HAP-1 (cell line): ENCODE measurements around the gene FAAH2.

ENCODE experiments used
- DNase-seq, 2 experiments: peaks; one replicate each; pipeline ENCODE4 v3.0.0-alpha.2; 2016 to 2020; ENCODE audit warnings: low spot score in 2 of 2
- H3K27me3 ChIP-seq: fragments of 250-450 bp; sonication (Bioruptor Pico); 2 replicates; pipeline ENCODE4 v1.5.1; 2020; ENCODE audit warnings: low read depth, mild to moderate bottlenecking, moderate library complexity
- H3K36me3 ChIP-seq: fragments of 250-450 bp; sonication (Bioruptor Pico); replicated peaks from 2 replicates; pipeline ENCODE4 v1.5.1; 2020; ENCODE audit warnings: mild to moderate bottlenecking
- H3K4me1 ChIP-seq: fragments of 250-450 bp; sonication (Bioruptor Pico); 2 replicates; pipeline ENCODE4 v1.5.1; 2020; ENCODE audit warnings: mild to moderate bottlenecking
- H3K4me3 ChIP-seq: fragments of 250-450 bp; sonication (Bioruptor Pico); 2 replicates; pipeline ENCODE4 v1.5.1; 2020; ENCODE audit warnings: mild to moderate bottlenecking, moderate library complexity
- H3K9me3 ChIP-seq: fragments of 250-450 bp; sonication (Bioruptor Pico); 2 replicates; pipeline ENCODE4 v1.5.1; 2020; ENCODE audit warnings: mild to moderate bottlenecking, moderate library complexity
- in situ Hi-C: fragments of 300-500 bp; cut with MboI; formaldehyde crosslinking; loops from 3 replicates; pipeline ENCODE4 v1.14.3; 2020; ENCODE audit warnings: low sequenced_read_pairs, inconsistent platforms, mixed read lengths

The FAAH2 gene

DNA sequence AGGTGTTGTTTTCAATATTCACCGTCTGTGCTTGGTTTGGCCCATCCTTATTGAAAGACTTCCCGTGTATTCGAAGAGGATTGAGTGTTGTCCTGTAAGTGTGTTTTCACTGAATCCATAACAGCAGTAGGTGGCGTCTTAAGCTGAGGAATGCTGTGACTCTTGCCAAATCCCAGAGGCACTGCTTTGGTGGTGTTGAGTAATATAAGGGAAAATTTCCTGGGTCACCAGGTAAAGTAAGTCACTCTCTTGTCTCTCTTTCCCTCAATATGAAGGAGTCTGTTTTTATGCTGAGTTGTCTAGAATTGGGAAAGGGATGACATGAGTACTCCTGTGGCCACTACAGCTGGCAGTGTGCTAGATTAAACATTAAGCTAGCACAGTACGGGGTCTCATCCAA lies 158.6 kb downstream of the FAAH2 start:
- DNase-seq = no peak
- Histone ChIP-seq H3K27me3 (no peaks in the 10 kb centered on the region), H3K9me3 (no peaks in the 10 kb centered on the region), H3K4me3 (no peak overlapping the region), H3K4me1 (no peaks in the 10 kb centered on the region), H3K36me3 (no peaks in the 10 kb centered on the region)
- in situ Hi-C loops = no loop called here

DNA sequence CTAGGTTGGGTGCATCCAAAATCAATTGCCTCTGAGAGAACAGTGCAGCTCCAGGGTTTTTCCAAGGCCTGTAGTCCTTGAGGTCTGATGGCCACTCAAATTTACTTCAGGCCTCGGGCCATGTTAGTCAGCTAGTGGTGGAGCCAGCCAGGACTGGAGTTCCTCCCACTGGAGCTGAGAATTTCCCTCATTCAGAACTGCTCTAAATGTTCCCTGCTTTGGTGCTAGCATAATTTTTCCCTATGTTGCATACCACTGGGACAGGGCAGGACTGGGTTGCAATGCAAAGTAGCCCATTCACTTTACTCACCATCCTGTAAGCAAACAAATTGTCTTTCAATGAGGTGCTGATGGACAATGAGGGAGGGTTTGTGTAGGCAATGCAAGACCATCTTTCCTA lies 159.3 kb downstream of the FAAH2 start:
- Histone ChIP-seq H3K36me3 (no peaks in the 10 kb centered on the region), H3K27me3 (no peaks in the 10 kb centered on the region), H3K4me3 (no peak overlapping the region), H3K4me1 (no peaks in the 10 kb centered on the region), H3K9me3 (no peaks in the 10 kb centered on the region)
- DNase-seq = no peak
- in situ Hi-C loops = no loop called here

- Histone ChIP-seq H3K36me3 (no peaks in the 10 kb centered on the region), H3K4me1 (no peaks in the 10 kb centered on the region), H3K9me3 (no peaks in the 10 kb centered on the region), H3K27me3 (no peaks in the 10 kb centered on the region), H3K4me3 (no peak overlapping the region)
- in situ Hi-C loops = no loop called here
- no peak for DNase-seq
Observed at GRCh38 chrX:57447856-57448255, 161.3 kb downstream of the FAAH2 start.

DNA sequence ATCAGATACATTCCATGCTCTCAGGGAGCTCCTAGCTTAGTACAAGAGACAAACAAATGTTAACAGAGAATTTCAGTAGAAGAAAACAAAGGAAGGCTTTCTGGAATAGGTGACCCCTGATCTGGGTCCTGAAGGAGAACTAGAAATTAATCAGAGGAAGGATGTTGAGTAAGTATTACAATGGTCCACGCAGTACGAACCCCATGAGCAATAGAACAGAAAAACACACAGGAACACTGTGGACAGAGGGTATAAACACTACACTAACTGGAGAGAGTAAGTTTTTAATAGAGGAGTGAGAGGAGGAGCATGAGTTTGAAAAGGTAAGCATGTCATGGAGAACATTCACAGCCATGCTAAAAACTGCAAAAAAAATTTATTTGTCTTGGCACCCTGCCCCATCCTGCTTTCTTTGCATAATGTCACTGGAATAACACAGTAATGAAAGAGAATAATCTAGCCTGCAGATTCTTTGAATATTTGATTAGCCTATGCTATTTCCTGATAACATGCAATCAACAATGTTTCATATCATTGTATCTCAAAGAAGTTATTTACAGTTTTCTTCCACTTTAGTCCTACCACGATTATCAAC lies 165.0 kb downstream of the FAAH2 start:
- no peaks in the 10 kb centered on the region for H3K4me1 ChIP-seq
- no peak for DNase-seq
- H3K9me3 ChIP-seq = no peaks in the 10 kb centered on the region
- H3K36me3 ChIP-seq = no peaks in the 10 kb centered on the region
- H3K4me3 ChIP-seq = no peak overlapping the region
- in situ Hi-C loops = no loop called here
- H3K27me3 ChIP-seq = no peaks in the 10 kb centered on the region

GRCh38 chrX:57453901-57454300 lies 167.4 kb downstream of the FAAH2 start:
- Histone ChIP-seq H3K36me3 (no peaks in the 10 kb centered on the region), H3K27me3 (no peaks in the 10 kb centered on the region), H3K4me1 (no peaks in the 10 kb centered on the region), H3K9me3 (no peaks in the 10 kb centered on the region), H3K4me3 (no peak overlapping the region)
- in situ Hi-C loops = no loop called here
- peak; percentile 44 to 47 for DNase-seq

DNA sequence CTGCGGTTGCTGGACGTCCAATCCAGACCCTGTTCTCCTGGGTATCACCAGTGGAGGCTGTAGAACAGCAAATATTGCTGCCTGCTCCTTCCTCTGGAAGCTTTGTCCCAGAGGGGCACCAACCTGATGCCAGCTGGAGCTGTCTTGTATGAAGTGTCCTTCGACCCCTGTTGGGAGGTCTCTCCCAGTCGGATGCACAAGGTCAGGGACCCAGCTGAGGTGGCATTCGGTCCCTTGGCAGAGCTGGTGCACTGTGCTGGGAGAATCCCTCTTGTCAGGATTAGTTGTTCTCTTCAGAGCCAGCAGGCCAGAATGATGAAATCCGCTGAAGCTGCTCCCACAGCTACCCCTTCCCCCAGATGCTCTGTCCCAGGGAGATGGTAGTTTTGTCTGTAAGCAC lies 195.0 kb downstream of the FAAH2 start:
- in situ Hi-C loops = no loop called here
- Histone ChIP-seq H3K27me3 (no peaks in the 10 kb centered on the region), H3K4me3 (no peak overlapping the region), H3K4me1 (no peaks in the 10 kb centered on the region), H3K36me3 (no peaks in the 10 kb centered on the region), H3K9me3 (no peaks in the 10 kb centered on the region)
- DNase-seq = no peak

- H3K4me3 ChIP-seq = no peak overlapping the region
- in situ Hi-C loops = no loop called here
- H3K27me3 ChIP-seq = no peaks in the 10 kb centered on the region
- DNase-seq = no peak
- H3K9me3 ChIP-seq = no peaks in the 10 kb centered on the region
- H3K4me1 ChIP-seq = no peaks in the 10 kb centered on the region
- H3K36me3 ChIP-seq = no peaks in the 10 kb centered on the region
Observed at GRCh38 chrX:57516491-57516890, 230.0 kb downstream of the FAAH2 start.

DNA sequence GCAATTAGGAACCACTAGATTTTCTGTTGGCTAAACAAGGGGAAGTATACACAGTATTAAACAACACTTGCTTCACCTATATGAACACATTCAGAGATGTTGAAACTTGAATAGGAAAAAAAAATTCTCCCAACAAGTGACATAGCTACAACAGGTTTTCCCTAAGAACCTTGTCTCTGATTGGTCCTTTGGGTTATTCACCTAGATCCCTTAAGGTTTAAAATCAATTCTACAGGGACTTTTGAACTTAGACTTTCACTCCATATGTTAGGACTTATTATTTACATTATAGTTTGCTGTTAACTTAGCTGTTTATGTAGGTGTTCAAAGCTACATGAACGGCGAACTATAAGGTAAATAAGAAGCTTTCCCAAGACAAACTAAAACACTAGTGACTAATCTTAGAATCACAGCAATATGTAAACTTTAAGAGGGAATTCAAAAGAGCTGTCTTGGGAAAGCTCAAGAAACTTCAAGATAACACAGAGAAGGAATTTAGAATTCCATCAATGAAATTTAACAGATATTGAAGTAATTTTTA lies 233.1 kb downstream of the FAAH2 start:
- no peaks in the 10 kb centered on the region for H3K36me3 ChIP-seq
- no peaks in the 10 kb centered on the region for H3K9me3 ChIP-seq
- H3K27me3 ChIP-seq = no peaks in the 10 kb centered on the region
- H3K4me3 ChIP-seq = no peak overlapping the region
- H3K4me1 ChIP-seq = no peaks in the 10 kb centered on the region
- DNase-seq = no peak
- in situ Hi-C loops = no loop called here

DNA sequence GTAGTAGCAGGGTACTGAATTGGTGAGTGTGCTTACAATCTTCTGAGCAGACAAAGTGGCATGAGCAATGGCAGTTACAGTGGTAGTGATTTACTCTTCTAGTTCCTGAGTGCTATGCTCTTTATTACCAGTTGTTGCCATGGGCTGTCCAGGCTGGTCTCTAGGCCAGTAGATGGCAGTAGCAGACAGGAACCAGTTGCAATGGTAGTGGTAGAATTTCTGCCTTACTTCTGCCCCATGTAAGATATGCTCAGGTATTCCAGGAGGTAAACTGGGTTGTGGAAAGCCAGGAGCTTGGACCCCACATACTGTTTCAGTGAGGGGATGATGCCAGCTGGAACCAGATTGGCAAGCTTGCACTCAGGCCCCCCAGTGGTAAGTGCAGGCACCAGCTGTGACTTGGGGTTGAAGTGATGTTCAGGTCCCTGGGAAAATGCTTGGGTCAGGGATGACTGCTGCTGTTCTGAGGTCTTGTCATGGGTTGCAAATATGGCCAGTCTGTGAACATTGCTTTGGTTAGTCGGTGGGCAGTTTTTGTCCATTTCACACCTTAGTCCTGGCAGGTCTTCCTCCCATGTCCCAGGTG lies 242.3 kb downstream of the FAAH2 start:
- no peaks in the 10 kb centered on the region for H3K36me3 ChIP-seq
- H3K27me3 ChIP-seq = no peaks in the 10 kb centered on the region
- H3K9me3 ChIP-seq = no peaks in the 10 kb centered on the region
- in situ Hi-C loops = no loop called here
- DNase-seq = peak; percentile 7 to 54
- H3K4me1 ChIP-seq = no peaks in the 10 kb centered on the region
- no peak overlapping the region for H3K4me3 ChIP-seq
